ENCODE measurements around the gene ANXA11.

DNA sequence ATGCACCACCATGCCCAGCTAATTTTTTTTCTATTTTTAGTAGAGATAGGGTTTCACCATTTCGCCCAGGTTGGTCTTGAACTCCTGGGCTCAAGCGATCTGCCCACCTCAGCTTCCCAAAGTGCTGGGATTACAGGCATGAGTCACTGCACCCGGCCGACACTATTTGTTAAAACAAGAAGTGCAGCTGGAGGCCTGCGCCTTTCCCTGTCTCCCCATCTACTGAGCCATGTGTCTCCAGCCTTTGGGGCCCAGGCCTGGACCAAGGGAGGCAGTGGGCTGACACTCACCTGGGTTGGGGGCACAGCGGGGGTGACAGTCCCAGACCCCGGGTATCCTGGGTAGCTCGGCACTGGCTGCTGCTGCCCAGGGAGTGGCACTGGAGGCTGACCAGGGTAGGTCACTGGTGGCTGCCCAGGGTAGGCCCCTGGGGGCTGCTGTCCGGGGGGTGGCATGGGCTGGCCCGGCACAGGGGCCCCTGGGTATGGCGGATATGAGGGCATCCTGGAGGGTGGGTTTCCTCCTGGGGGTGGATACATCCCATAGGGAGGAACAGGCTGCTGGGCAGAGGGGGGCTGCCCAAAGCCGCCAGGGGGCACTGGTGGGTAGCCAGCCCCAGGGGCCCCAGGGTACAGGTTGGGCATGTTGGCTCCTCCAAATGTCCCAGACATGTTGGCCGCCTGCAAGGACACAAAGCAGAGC, 36.5 kb downstream of the ANXA11 start:
- TF ChIP-seq CTCF (IDR thresholded peaks at IDR 0.05) (peak; percentile 47), CBX8 (IDR thresholded peaks at IDR 0.05) (no peak), POLR2A (IDR thresholded peaks at IDR 0.05; ENCODE audit: low read length) (no peak)
- TF ChIP-seq, protein P1, sequence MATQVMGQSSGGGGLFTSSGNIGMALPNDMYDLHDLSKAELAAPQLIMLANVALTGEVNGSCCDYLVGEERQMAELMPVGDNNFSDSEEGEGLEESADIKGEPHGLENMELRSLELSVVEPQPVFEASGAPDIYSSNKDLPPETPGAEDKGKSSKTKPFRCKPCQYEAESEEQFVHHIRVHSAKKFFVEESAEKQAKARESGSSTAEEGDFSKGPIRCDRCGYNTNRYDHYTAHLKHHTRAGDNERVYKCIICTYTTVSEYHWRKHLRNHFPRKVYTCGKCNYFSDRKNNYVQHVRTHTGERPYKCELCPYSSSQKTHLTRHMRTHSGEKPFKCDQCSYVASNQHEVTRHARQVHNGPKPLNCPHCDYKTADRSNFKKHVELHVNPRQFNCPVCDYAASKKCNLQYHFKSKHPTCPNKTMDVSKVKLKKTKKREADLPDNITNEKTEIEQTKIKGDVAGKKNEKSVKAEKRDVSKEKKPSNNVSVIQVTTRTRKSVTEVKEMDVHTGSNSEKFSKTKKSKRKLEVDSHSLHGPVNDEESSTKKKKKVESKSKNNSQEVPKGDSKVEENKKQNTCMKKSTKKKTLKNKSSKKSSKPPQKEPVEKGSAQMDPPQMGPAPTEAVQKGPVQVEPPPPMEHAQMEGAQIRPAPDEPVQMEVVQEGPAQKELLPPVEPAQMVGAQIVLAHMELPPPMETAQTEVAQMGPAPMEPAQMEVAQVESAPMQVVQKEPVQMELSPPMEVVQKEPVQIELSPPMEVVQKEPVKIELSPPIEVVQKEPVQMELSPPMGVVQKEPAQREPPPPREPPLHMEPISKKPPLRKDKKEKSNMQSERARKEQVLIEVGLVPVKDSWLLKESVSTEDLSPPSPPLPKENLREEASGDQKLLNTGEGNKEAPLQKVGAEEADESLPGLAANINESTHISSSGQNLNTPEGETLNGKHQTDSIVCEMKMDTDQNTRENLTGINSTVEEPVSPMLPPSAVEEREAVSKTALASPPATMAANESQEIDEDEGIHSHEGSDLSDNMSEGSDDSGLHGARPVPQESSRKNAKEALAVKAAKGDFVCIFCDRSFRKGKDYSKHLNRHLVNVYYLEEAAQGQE (IDR thresholded peaks at IDR 0.05): no peak

Data from A549 (cell line).